HEK293 (cell line): ENCODE data around the gene LGR5.

Experiments used
- CTCF ChIA-PET: fragments of 350-600 bp; formaldehyde crosslinking; extraction: SDS; loops from one replicate; lab custom pipeline; 2021; ENCODE audit warnings: antibody characterized with exemption; lab: Yijun Ruan, JAX
- POLR2A ChIA-PET: fragments of 300-600 bp; formaldehyde crosslinking; extraction: SDS; loops from one replicate; lab custom pipeline; 2020; ENCODE audit warnings: antibody characterized with exemption, inconsistent platforms; lab: Yijun Ruan, JAX
- H3K27ac ChIP-seq: fragments of 200-500 bp; sonication (Bioruptor generic); 2 replicates; pipeline ENCODE4 v1.5.1; 2014; ENCODE audit warnings: low read depth, low read length, control low read depth, inconsistent platforms; ENCODE audit errors: extremely low read depth
- H3K36me3 ChIP-seq, 2 experiments: fragments of 200-500 bp in 1 of 2; sonication (Bioruptor generic) in 1 of 2; 1 replicate in 1 of 2; 2 replicates in 1 of 2; pipeline ENCODE4 v1.5.1; 2014 to 2017; ENCODE audit warnings: inconsistent platforms in 2 of 2, low read length in 2 of 2; ENCODE audit not compliant: control insufficient read depth in 2 of 2, insufficient read depth in 1 of 2
- H3K4me1 ChIP-seq: fragments of 200-500 bp; sonication (Bioruptor generic); 2 replicates; pipeline ENCODE4 v1.5.1; 2014; ENCODE audit warnings: mild to moderate bottlenecking, low read length, inconsistent platforms; ENCODE audit not compliant: control insufficient read depth, insufficient read depth
- H3K4me3 ChIP-seq: 2 replicates; pipeline ENCODE4 v1.5.1; 2011; ENCODE audit warnings: low read depth, mild to moderate bottlenecking, control low read depth, low read length, moderate library complexity
- H3K9me3 ChIP-seq: fragments of 200-500 bp; sonication (Bioruptor generic); 2 replicates; pipeline ENCODE4 v1.5.1; 2014; ENCODE audit warnings: low read depth, low read length, inconsistent platforms; ENCODE audit not compliant: control insufficient read depth, insufficient read depth
- IKZF3 ChIP-seq: fragments of 450-650 bp; IDR thresholded peaks from 2 replicates; pipeline ENCODE4 v1.5.0; 2018; ENCODE audit warnings: missing biosample characterization, mild to moderate bottlenecking, missing genetic modification characterization, moderate library complexity
- KLF8 ChIP-seq: fragments of 450-650 bp; formaldehyde crosslinking; IDR thresholded peaks from 2 replicates; pipeline ENCODE4 v1.5.1; 2016; ENCODE audit warnings: missing biosample characterization, missing genetic modification characterization
- SCRT1 ChIP-seq: fragments of 450-650 bp; formaldehyde crosslinking; IDR thresholded peaks from 2 replicates; pipeline ENCODE4 v1.5.1; 2016; ENCODE audit warnings: missing biosample characterization, missing genetic modification characterization, borderline replicate concordance
- SCRT2 ChIP-seq: fragments of 450-650 bp; formaldehyde crosslinking; IDR thresholded peaks from 2 replicates; pipeline ENCODE4 v1.5.1; 2016; ENCODE audit warnings: missing biosample characterization, missing genetic modification characterization
- WT1 ChIP-seq: fragments of 450-650 bp; formaldehyde crosslinking; IDR thresholded peaks from 2 replicates; pipeline ENCODE4 v1.5.1; 2016; ENCODE audit warnings: missing biosample characterization, missing genetic modification characterization
- ZFP69B ChIP-seq: fragments of 450-650 bp; formaldehyde crosslinking; IDR thresholded peaks from 2 replicates; pipeline ENCODE4 v1.5.1; 2016; ENCODE audit warnings: missing biosample characterization, missing genetic modification characterization
- ZNF132 ChIP-seq: fragments of 450-650 bp; formaldehyde crosslinking; IDR thresholded peaks from 2 replicates; pipeline ENCODE4 v1.5.1; 2017; ENCODE audit warnings: missing biosample characterization, missing genetic modification characterization, borderline replicate concordance
- ZNF155 ChIP-seq: fragments of 450-650 bp; formaldehyde crosslinking; IDR thresholded peaks from 2 replicates; pipeline ENCODE4 v1.5.1; 2016; ENCODE audit warnings: missing biosample characterization, missing genetic modification characterization
- ZNF174 ChIP-seq: fragments of 450-650 bp; formaldehyde crosslinking; IDR thresholded peaks from 2 replicates; pipeline ENCODE4 v1.5.0; 2017; ENCODE audit warnings: missing biosample characterization, mild to moderate bottlenecking, missing genetic modification characterization
- ZNF184 ChIP-seq: fragments of 450-650 bp; IDR thresholded peaks from 2 replicates; pipeline ENCODE4 v1.5.1; 2018; ENCODE audit warnings: missing biosample characterization, mild to moderate bottlenecking, missing genetic modification characterization
- ZNF19 ChIP-seq: fragments of 450-650 bp; formaldehyde crosslinking; IDR thresholded peaks from 2 replicates; pipeline ENCODE4; 2016; ENCODE audit warnings: missing biosample characterization, missing genetic modification characterization, low read depth
- ZNF223 ChIP-seq: fragments of 450-650 bp; formaldehyde crosslinking; IDR thresholded peaks from 2 replicates; pipeline ENCODE4 v1.5.1; 2016; ENCODE audit warnings: missing biosample characterization, missing genetic modification characterization
- ZNF501 ChIP-seq: fragments of 450-650 bp; formaldehyde crosslinking; IDR thresholded peaks from 2 replicates; pipeline ENCODE4 v1.5.1; 2016; ENCODE audit warnings: missing biosample characterization, missing genetic modification characterization
- ZNF530 ChIP-seq: fragments of 450-650 bp; formaldehyde crosslinking; IDR thresholded peaks from 2 replicates; pipeline ENCODE4 v1.5.1; 2016; ENCODE audit warnings: low read depth, missing biosample characterization, missing genetic modification characterization
- ZNF621 ChIP-seq: fragments of 450-650 bp; formaldehyde crosslinking; IDR thresholded peaks from 2 replicates; pipeline ENCODE4 v1.5.1; 2017; ENCODE audit warnings: missing biosample characterization, missing genetic modification characterization
- ZNF677 ChIP-seq: fragments of 450-650 bp; IDR thresholded peaks from 2 replicates; pipeline ENCODE4 v1.5.0; 2018; ENCODE audit warnings: missing biosample characterization, mild to moderate bottlenecking, missing genetic modification characterization, moderate library complexity
- ZNF830 ChIP-seq: fragments of 450-650 bp; IDR thresholded peaks from 2 replicates; pipeline ENCODE4 v1.5.0; 2018; ENCODE audit warnings: missing biosample characterization, missing genetic modification characterization, low read depth, mild to moderate bottlenecking, moderate library complexity
- ZSCAN30 ChIP-seq: fragments of 450-650 bp; IDR thresholded peaks from 2 replicates; pipeline ENCODE4 v1.5.1; 2018; ENCODE audit warnings: missing biosample characterization, mild to moderate bottlenecking, missing genetic modification characterization, moderate library complexity
- TF ChIP-seq, protein P1 (sequence below): fragments of 450-650 bp; formaldehyde crosslinking; IDR thresholded peaks from 2 replicates; pipeline ENCODE4 v1.5.1; 2016; ENCODE audit warnings: missing biosample characterization, missing genetic modification characterization
- TF ChIP-seq, protein P2 (sequence below): fragments of 450-650 bp; formaldehyde crosslinking; IDR thresholded peaks from 2 replicates; pipeline ENCODE4 v1.5.0; 2017; ENCODE audit warnings: missing biosample characterization, missing genetic modification characterization, borderline replicate concordance
- TF ChIP-seq, protein P3 (sequence below): sonication (generic); formaldehyde crosslinking; IDR thresholded peaks from 2 replicates; pipeline ENCODE4 v1.8.1; 2022; ENCODE audit warnings: mild to moderate bottlenecking, moderate library complexity, missing genetic modification reagents
- TF ChIP-seq, protein P4 (sequence below): fragments of 450-650 bp; formaldehyde crosslinking; IDR thresholded peaks from 2 replicates; pipeline ENCODE4 v1.5.1; 2016; ENCODE audit warnings: missing biosample characterization, missing genetic modification characterization
- TF ChIP-seq, protein P5 (sequence below): fragments of 450-650 bp; formaldehyde crosslinking; IDR thresholded peaks from 2 replicates; pipeline ENCODE4 v1.5.1; 2016; ENCODE audit warnings: missing biosample characterization, missing genetic modification characterization

Gene LGR5

DNA sequence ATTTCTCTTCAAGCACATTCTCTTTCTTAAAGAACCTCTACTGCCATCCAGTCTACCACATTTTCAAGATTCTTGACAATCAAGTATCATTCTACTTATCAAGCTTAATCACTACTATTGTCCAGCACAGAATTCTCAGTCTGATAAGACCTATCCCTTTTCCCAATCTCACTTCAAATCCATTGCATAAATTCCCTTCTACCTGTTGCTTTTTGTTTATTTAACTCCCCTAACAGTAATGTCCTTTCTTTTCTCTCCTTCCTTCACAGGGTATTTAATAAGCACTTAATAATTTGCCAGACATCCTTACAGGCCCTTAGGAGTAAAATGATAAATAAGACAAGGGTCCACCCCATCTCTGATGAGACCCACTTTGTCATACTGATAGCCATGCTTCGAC is 182.3 kb downstream of the LGR5 start:
- Histone ChIP-seq H3K27ac (no peak overlapping the region), H3K4me1 (peaks cover 8% of the 10 kb centered on the region; the same call in 1 of the 2 replicates), H3K4me3 (no peak overlapping the region), H3K9me3 (no peaks in the 10 kb centered on the region), H3K36me3 (peaks cover 77 to 98% of the 10 kb centered on the region in 2 experiments)
- CTCF ChIA-PET: interaction anchor here (0.7 to 1.4 kb wide), 3 partner anchors 13 to 102 kb away, joined by 3 to 5 read pairs (median 5); no protein-coding TSS in a partner anchor
- TF ChIP-seq, protein P1, sequence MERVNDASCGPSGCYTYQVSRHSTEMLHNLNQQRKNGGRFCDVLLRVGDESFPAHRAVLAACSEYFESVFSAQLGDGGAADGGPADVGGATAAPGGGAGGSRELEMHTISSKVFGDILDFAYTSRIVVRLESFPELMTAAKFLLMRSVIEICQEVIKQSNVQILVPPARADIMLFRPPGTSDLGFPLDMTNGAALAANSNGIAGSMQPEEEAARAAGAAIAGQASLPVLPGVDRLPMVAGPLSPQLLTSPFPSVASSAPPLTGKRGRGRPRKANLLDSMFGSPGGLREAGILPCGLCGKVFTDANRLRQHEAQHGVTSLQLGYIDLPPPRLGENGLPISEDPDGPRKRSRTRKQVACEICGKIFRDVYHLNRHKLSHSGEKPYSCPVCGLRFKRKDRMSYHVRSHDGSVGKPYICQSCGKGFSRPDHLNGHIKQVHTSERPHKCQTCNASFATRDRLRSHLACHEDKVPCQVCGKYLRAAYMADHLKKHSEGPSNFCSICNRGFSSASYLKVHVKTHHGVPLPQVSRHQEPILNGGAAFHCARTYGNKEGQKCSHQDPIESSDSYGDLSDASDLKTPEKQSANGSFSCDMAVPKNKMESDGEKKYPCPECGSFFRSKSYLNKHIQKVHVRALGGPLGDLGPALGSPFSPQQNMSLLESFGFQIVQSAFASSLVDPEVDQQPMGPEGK (tag by site-specific recombination): no peak
- TF ChIP-seq SCRT1 (peak; percentile 76; the same call in 1 of the 2 replicates), SCRT2 (tag by site-specific recombination) (peak; percentile 82)
- POLR2A ChIA-PET: no interaction called here

DNA sequence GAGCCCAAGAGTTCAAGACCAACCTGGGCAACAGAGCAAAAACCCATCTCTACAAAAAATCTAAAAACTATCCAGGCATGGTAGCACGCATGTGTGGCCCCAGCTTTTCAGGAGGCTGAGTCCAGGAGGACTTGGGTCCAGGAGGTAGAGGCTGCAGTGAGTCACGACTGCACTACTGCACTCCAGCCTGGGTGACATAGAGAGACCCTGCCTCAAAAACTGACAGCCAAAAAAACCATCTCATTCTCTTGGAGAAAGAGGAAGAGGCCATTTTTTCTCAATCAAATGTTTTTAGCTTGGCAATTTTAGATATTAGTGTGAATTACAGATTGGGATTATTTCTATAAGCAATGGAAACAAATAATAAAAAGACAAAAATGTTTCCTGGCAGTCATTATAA is 185.9 kb downstream of the LGR5 start:
- H3K27ac ChIP-seq: no peak overlapping the region
- H3K9me3 ChIP-seq: no peaks in the 10 kb centered on the region
- TF ChIP-seq ZNF621 (tag by site-specific recombination) (no peak), SCRT2 (tag by site-specific recombination) (no peak), SCRT1 (no peak), KLF8 (tag by site-specific recombination) (no peak), ZNF677 (tag by site-specific recombination) (no peak), ZNF19 (tag by site-specific recombination) (no peak), IKZF3 (tag by site-specific recombination) (no peak), ZNF132 (tag by site-specific recombination) (no peak)
- TF ChIP-seq, protein P2, sequence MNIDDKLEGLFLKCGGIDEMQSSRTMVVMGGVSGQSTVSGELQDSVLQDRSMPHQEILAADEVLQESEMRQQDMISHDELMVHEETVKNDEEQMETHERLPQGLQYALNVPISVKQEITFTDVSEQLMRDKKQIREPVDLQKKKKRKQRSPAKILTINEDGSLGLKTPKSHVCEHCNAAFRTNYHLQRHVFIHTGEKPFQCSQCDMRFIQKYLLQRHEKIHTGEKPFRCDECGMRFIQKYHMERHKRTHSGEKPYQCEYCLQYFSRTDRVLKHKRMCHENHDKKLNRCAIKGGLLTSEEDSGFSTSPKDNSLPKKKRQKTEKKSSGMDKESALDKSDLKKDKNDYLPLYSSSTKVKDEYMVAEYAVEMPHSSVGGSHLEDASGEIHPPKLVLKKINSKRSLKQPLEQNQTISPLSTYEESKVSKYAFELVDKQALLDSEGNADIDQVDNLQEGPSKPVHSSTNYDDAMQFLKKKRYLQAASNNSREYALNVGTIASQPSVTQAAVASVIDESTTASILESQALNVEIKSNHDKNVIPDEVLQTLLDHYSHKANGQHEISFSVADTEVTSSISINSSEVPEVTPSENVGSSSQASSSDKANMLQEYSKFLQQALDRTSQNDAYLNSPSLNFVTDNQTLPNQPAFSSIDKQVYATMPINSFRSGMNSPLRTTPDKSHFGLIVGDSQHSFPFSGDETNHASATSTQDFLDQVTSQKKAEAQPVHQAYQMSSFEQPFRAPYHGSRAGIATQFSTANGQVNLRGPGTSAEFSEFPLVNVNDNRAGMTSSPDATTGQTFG: no peak
- TF ChIP-seq, protein P3, sequence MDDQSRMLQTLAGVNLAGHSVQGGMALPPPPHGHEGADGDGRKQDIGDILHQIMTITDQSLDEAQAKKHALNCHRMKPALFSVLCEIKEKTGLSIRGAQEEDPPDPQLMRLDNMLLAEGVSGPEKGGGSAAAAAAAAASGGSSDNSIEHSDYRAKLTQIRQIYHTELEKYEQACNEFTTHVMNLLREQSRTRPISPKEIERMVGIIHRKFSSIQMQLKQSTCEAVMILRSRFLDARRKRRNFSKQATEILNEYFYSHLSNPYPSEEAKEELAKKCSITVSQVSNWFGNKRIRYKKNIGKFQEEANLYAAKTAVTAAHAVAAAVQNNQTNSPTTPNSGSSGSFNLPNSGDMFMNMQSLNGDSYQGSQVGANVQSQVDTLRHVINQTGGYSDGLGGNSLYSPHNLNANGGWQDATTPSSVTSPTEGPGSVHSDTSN (CRISPR knock-in tag): no peak
- TF ChIP-seq, all 188 proteins: peak for 0
- Histone ChIP-seq H3K4me3 (no peak overlapping the region), H3K4me1 (peaks cover 18% of the 10 kb centered on the region; the same call in 1 of the 2 replicates), H3K36me3 (peaks cover 67 to 88% of the 10 kb centered on the region in 2 experiments)
- ChIA-PET POLR2A (no interaction called here), CTCF (interaction anchor here (3.3 kb wide), 1 partner anchor 11 kb away, joined by 20 read pairs; no protein-coding TSS in a partner anchor)

DNA sequence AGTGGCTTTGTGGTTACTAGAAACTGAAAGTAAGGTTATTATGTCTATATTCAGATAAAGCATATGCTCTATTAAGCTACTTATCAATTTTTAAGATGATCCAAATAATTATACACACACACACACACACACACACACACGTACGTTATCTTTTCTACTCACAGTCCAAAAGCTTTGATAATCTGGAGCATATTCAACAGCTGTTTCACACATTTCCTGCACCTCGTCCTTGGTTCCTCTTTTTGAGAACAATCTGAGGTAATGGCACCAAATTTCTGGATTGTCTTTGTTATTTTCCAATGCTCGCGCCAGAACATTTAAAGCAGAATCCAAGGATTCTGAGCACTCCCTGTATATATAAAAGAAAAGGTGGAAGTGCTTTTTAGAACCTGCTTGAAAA is 186.5 kb downstream of the LGR5 start:
- Histone ChIP-seq H3K36me3 (peaks cover 70 to 87% of the 10 kb centered on the region in 2 experiments), H3K4me1 (peaks cover 18% of the 10 kb centered on the region; the same call in 1 of the 2 replicates), H3K9me3 (no peaks in the 10 kb centered on the region), H3K27ac (0 out of 2 replicates have a peak overlapping the region, but pooled peaks have one; percentile 1), H3K4me3 (no peak overlapping the region)
- ChIA-PET CTCF (interaction anchor here (1.5 to 3.3 kb wide), 2 partner anchors 10 to 210 kb away, joined by 4 to 20 read pairs; no protein-coding TSS in a partner anchor), POLR2A (no interaction called here)
- TF ChIP-seq WT1 (tag by site-specific recombination): no peak
- TF ChIP-seq, protein P4, sequence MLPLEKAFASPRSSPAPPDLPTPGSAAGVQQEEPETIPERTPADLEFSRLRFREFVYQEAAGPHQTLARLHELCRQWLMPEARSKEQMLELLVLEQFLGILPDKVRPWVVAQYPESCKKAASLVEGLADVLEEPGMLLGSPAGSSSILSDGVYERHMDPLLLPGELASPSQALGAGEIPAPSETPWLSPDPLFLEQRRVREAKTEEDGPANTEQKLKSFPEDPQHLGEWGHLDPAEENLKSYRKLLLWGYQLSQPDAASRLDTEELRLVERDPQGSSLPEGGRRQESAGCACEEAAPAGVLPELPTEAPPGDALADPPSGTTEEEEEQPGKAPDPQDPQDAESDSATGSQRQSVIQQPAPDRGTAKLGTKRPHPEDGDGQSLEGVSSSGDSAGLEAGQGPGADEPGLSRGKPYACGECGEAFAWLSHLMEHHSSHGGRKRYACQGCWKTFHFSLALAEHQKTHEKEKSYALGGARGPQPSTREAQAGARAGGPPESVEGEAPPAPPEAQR (tag by site-specific recombination): no peak
- no peak for TF ChIP-seq ZNF155
- no peak for TF ChIP-seq ZNF174 (tag by site-specific recombination)
- TF ChIP-seq ZNF184 (tag by site-specific recombination): no peak
- TF ChIP-seq ZNF830 (tag by site-specific recombination): no peak
- TF ChIP-seq, protein P5, sequence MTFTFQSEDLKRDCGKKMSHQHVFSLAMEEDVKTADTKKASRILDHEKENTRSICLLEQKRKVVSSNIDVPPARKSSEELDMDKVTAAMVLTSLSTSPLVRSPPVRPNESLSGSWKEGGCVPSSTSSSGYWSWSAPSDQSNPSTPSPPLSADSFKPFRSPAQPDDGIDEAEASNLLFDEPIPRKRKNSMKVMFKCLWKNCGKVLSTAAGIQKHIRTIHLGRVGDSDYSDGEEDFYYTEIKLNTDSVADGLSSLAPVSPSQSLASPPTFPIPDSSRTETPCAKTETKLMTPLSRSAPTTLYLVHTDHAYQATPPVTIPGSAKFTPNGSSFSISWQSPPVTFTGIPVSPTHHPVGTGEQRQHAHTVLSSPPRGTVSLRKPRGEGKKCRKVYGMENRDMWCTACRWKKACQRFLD (tag by site-specific recombination): no peak
- TF ChIP-seq ZNF530 (tag by site-specific recombination): no peak
- no peak for TF ChIP-seq ZNF223
- no peak for TF ChIP-seq ZNF501 (tag by site-specific recombination)
- TF ChIP-seq ZFP69B (tag by site-specific recombination): no peak
- TF ChIP-seq ZSCAN30 (tag by site-specific recombination): no peak
